ENCODE data around the gene NRXN2. TPM values are rescaled to one million over a fixed set of nuclear protein-coding genes. Genes with fewer than 3 reads are reported as not detected.

Gene NRXN2
- total RNA-seq (2021; ENCODE audit: unreplicated experiment) (0.15 TPM), Bru-seq, nascent RNA (percentile 9 among the genes with signal in this experiment), BruChase-seq, experiment 1, labeled RNA remaining after a 2-hour chase (percentile 13 among the genes with signal in this experiment), BruChase-seq, experiment 2, labeled RNA remaining after a 6-hour chase (percentile 13 among the genes with signal in this experiment)
- 0.29 TPM for polyA plus RNA-seq (2012; ENCODE audit: insufficient read length)
- long read RNA-seq = 0 reads

- DNase-seq (ENCODE audit: low read depth, low spot score) (no peak), ATAC-seq (peak; percentile 98)
- ChIA-PET CTCF (interaction anchor here (0.6 kb wide), 1 partner anchor 35 kb away, joined by 7 read pairs; no protein-coding TSS in a partner anchor), POLR2A (interaction anchor here (0.6 kb wide), 1 partner anchor 359 kb away, joined by 5 read pairs; no protein-coding TSS in a partner anchor)
- no peaks in the 10 kb centered on the region for H3K9me3 ChIP-seq (ENCODE audit: control insufficient read depth, insufficient read depth, low read depth, low read length)
- intact Hi-C loops (cut with micrococcal nuclease; ENCODE audit: unreplicated experiment) (no loop called here), in situ Hi-C loops (cut with HindIII; ENCODE audit: low pct_unique_long_range_greater_than_20kb, low sequenced_read_pairs) (no loop called here)
- H3K27me3 ChIP-seq (ENCODE audit: control insufficient read depth, insufficient read depth, low read length) = no peaks in the 10 kb centered on the region
- H3K27ac ChIP-seq (ENCODE audit: low read length) = peak within 1 kb of the TSS; percentile 34; the same call in 1 of the 2 replicates
- TF ChIP-seq CTCF (IDR thresholded peaks at IDR 0.05) (peak; percentile 100), SIN3A (IDR thresholded peaks at IDR 0.05; ENCODE audit: borderline replicate concordance, insufficient read depth, low read depth, low read length) (no peak)
- no TSS peak for BruUV-seq (replicated peaks)
- H3K4me1 ChIP-seq (ENCODE audit: control insufficient read depth, insufficient read depth, low read length) = peaks cover 8% of the 10 kb centered on the region
- H3K36me3 ChIP-seq (ENCODE audit: control insufficient read depth, insufficient read depth, low read length) = no peaks in the 10 kb centered on the region
- H3K4me3 ChIP-seq (ENCODE audit: low read depth in 2 of 2, low read length in 2 of 2) = peak within 1 kb of the TSS; percentile 68 to 69
Observed at GRCh38 chr11:64723117-64723906, at the start of gene NRXN2. NRXN2 (minus strand) TSS chr11:64723197; CDS start chr11:64713699, 9,498 bp downstream.

- ChIA-PET CTCF (interaction anchor here (0.6 kb wide), 1 partner anchor 11 kb away, joined by 10 read pairs; no protein-coding TSS in a partner anchor), POLR2A (interaction anchor here (0.6 to 0.8 kb wide), 4 partner anchors 223 to 880 kb away, joined by 3 to 5 read pairs (median 4); no protein-coding TSS in a partner anchor)
- H3K4me3 ChIP-seq (ENCODE audit: low read depth in 2 of 2, low read length in 2 of 2) = no peak overlapping the region
- no TSS peak for BruUV-seq (replicated peaks)
- DNase-seq (ENCODE audit: low read depth, low spot score) = no peak
- intact Hi-C loops (cut with micrococcal nuclease; ENCODE audit: unreplicated experiment) (no loop called here), in situ Hi-C loops (cut with HindIII; ENCODE audit: low pct_unique_long_range_greater_than_20kb, low sequenced_read_pairs) (no loop called here)
- H3K27me3 ChIP-seq (ENCODE audit: control insufficient read depth, insufficient read depth, low read length) = no peaks in the 10 kb centered on the region
- no peak overlapping the region for H3K27ac ChIP-seq (ENCODE audit: low read length)
- ATAC-seq = no peak
- H3K4me1 ChIP-seq (ENCODE audit: control insufficient read depth, insufficient read depth, low read length) = peaks cover 13% of the 10 kb centered on the region
- peaks cover 95% of the 10 kb centered on the region for H3K36me3 ChIP-seq (ENCODE audit: control insufficient read depth, insufficient read depth, low read length)
- no peaks in the 10 kb centered on the region for H3K9me3 ChIP-seq (ENCODE audit: control insufficient read depth, insufficient read depth, low read depth, low read length)
- TF ChIP-seq SIN3A (IDR thresholded peaks at IDR 0.05; ENCODE audit: borderline replicate concordance, insufficient read depth, low read depth, low read length) = no peak
- TF ChIP-seq POLR2AphosphoS5 (IDR thresholded peaks at IDR 0.05; ENCODE audit: low read depth, low read length) = no peak
- no peak for TF ChIP-seq CTCF (IDR thresholded peaks at IDR 0.05)
- TF ChIP-seq TCF7L2 (IDR thresholded peaks at IDR 0.05; ENCODE audit: low read depth, low read length) = no peak
- no peak for TF ChIP-seq REST (IDR thresholded peaks at IDR 0.05; ENCODE audit: insufficient read depth in 1 of 2, low read depth in 2 of 2, low read length in 1 of 2)
Observed at GRCh38 chr11:64772303-64773018, 49.5 kb upstream of the NRXN2 start.
